DMS79 treated with DMSO at 0.1 percent for 48 hours (cell line): ENCODE measurements around the gene RHOC.

Experiments
- DNase-seq: peaks from one replicate; lab custom pipeline; 2025; lab: John Stamatoyannopoulos, UW

Gene RHOC

GRCh38 chr1:112701227-112702066 lies 5.5 kb downstream of the RHOC start:
- no peak for DNase-seq

GRCh38 chr1:112700290-112701226 lies 6.4 kb downstream of the RHOC start:
- peak; percentile 29 for DNase-seq

GRCh38 chr1:112699425-112700144 lies 7.3 kb downstream of the RHOC start:
- no peak for DNase-seq

- DNase-seq: peak; percentile 90
Measured at GRCh38 chr1:112698366-112699310, 8.3 kb downstream of the RHOC start.

- DNase-seq: no peak
Measured at GRCh38 chr1:112697781-112698201, 9.1 kb downstream of the RHOC start.

GRCh38 chr1:112696578-112697314 lies 10.2 kb downstream of the RHOC start:
- DNase-seq: no peak

GRCh38 chr1:112695276-112695675 lies 11.7 kb downstream of the RHOC start:
- DNase-seq: no peak

- no peak for DNase-seq
Measured at GRCh38 chr1:112694363-112694929, 12.5 kb downstream of the RHOC start.

GRCh38 chr1:112693821-112694220 lies 13.1 kb downstream of the RHOC start:
- DNase-seq: no peak

GRCh38 chr1:112692681-112693080 lies 14.2 kb downstream of the RHOC start:
- DNase-seq: no peak

- no peak for DNase-seq
Measured at GRCh38 chr1:112689842-112690237, 17.1 kb downstream of the RHOC start.

- DNase-seq: no peak
Measured at GRCh38 chr1:112689196-112689841, 17.6 kb downstream of the RHOC start.

- no peak for DNase-seq
Measured at GRCh38 chr1:112688781-112689193, 18.1 kb downstream of the RHOC start.

GRCh38 chr1:112687785-112688496 lies 19.0 kb downstream of the RHOC start:
- no peak for DNase-seq

GRCh38 chr1:112687361-112687760 lies 19.6 kb downstream of the RHOC start:
- DNase-seq: peak; percentile 14

GRCh38 chr1:112686835-112687234 lies 20.1 kb downstream of the RHOC start:
- no peak for DNase-seq

- DNase-seq: no peak
Measured at GRCh38 chr1:112686417-112686816, 20.5 kb downstream of the RHOC start.

GRCh38 chr1:112685913-112686312 lies 21.0 kb downstream of the RHOC start:
- DNase-seq: no peak

- no peak for DNase-seq
Measured at GRCh38 chr1:112678605-112679004, 28.3 kb downstream of the RHOC start.
